Measurements from ENCODE around the gene GPNMB. TPM values are rescaled to one million over a fixed set of nuclear protein-coding genes. Genes with fewer than 3 reads are reported as not detected.
"Not testable (repeated sequence)": the region's sequence is repeated elsewhere in the genome, so short reads cannot be mapped to it uniquely, and the experiment has no call there.

The GPNMB gene
- total RNA-seq (ENCODE audit: insufficient read depth, low replicate concordance): 77.5 TPM

GRCh38 chr7:23246555-23246954 is at the start of gene GPNMB:
TSS of gene GPNMB (plus strand) at chr7:23246775. CDS start at chr7:23246858, 83 bp downstream.
- peak; percentile 93 for DNase-seq (ENCODE audit: low spot score)

GRCh38 chr7:23197745-23198144 is 48.8 kb upstream of the GPNMB start:
- DNase-seq (ENCODE audit: low spot score): not testable (repeated sequence)

DNA sequence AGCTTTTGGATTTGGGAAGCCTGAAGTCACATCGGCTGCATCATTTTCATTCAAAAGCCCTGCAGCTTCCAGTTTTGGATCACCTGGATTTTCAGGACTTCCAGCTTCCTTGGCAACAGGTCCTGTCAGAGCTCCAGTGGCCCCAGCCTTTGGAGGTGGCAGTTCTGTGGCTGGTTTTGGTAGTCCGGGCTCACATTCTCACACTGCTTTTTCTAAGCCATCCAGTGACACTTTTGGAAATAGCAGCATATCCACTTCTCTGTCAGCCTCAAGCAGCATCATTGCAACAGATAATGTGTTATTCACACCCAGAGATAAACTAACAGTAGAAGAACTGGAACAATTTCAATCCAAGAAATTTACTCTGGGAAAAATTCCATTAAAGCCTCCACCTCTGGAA is 46.2 kb upstream of the GPNMB start:
- no peak for DNase-seq (ENCODE audit: low spot score)

DNA sequence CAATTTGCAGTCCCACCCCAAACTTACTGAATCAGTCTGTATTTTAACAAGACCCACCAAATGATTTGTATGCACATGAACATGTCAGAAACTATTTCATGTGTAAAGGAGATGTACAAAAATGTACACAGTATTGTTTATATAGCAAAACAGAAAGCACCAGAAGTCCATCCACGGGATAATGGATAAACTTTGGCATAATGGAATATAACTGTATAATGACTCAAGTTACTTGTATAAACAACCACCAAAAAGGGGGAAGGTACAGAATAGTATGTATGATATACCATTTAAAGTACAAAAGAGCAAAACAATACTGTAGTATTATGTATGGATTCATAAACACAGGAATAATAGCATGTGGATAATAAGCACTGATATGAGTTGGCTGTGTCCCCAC is 42.3 kb upstream of the GPNMB start:
- no peak for DNase-seq (ENCODE audit: low spot score)

- DNase-seq (ENCODE audit: low spot score): no peak
These were observed 41.0 kb upstream of the GPNMB start for GRCh38 chr7:23205577-23205908.

- DNase-seq (ENCODE audit: low spot score): peak; percentile 62
These were observed 40.4 kb upstream of the GPNMB start for GRCh38 chr7:23205909-23206767.

GRCh38 chr7:23207021-23207420 is 39.6 kb upstream of the GPNMB start:
- peak; percentile 30 for DNase-seq (ENCODE audit: low spot score)

- DNase-seq (ENCODE audit: low spot score): no peak
These were observed 38.7 kb upstream of the GPNMB start for GRCh38 chr7:23207884-23208283.

- no peak for DNase-seq (ENCODE audit: low spot score)
These were observed 38.3 kb upstream of the GPNMB start for GRCh38 chr7:23208316-23208715.

GRCh38 chr7:23210506-23210905 is 36.1 kb upstream of the GPNMB start:
- DNase-seq (ENCODE audit: low spot score): no peak

DNA sequence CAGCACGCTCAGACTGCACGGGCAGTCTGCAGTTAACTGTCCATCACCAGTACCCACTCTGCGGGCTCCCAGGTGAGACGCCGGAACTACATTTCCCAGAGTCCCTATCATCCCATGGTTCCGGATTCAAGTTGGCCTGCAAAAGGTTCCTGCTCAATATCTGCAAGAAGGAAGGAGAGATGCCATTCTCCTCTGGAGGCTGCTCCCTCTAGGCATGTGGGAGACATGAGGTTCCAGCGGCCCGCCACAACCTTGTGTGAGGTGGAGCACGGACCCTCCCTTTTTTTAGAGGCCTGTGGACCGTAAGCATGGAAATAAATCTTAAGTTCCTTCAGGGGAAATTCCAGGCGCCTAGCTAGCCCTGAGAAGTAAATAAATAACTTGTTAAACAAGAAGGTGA is 35.0 kb upstream of the GPNMB start:
- peak; percentile 29 for DNase-seq (ENCODE audit: low spot score)

- DNase-seq (ENCODE audit: low spot score): no peak
These were observed 34.2 kb upstream of the GPNMB start for GRCh38 chr7:23212395-23212794.

GRCh38 chr7:23212841-23213240 is 33.7 kb upstream of the GPNMB start:
- DNase-seq (ENCODE audit: low spot score): no peak

DNA sequence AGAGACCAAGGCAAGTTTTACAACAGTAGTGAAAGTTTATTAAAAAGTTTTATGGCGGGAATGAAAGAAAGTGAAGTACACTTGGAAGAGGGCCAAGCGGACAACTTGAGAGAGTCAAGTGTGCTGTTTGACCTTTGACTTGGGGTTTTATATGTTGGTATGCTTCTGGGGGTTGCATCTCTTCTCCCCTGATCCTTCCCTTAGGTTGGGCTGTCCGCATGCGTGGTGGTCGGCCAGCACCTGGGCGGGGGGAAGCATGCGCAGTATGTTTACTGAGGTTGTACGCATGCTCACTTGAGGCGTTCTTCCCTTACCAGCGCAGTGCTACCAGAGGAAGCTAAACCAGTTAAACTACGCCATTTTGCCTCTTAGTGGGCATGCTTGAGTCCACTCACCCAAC is 32.8 kb upstream of the GPNMB start:
- no peak for DNase-seq (ENCODE audit: low spot score)

GRCh38 chr7:23214423-23214822 is 32.2 kb upstream of the GPNMB start:
- no peak for DNase-seq (ENCODE audit: low spot score)

DNA sequence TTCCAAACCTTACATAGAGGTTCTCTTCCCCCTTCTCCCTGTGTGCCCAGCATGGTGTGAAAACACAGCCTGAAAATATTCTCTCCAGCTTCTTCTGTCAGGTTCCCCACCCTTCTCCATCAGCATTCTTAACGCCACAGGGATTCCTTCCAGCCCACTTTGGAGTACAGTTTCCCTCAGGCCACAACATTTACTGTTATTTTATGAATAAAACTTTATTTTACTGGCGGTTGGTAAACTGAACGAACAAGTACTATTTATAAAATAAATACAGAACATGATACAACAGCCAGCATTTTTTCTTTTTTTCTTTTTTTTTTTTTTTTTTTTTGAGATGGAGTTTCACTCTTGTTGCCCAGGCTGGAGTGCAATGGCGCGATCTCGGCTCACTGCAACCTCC is 31.6 kb upstream of the GPNMB start:
- DNase-seq (ENCODE audit: low spot score): no peak

GRCh38 chr7:23216021-23216420 is 30.6 kb upstream of the GPNMB start:
- peak; percentile 32 for DNase-seq (ENCODE audit: low spot score)

- DNase-seq (ENCODE audit: low spot score): no peak
These were observed 28.4 kb upstream of the GPNMB start for GRCh38 chr7:23218196-23218595.

- peak; percentile 38 for DNase-seq (ENCODE audit: low spot score)
These were observed 25.8 kb upstream of the GPNMB start for GRCh38 chr7:23220690-23221305.

- no peak for DNase-seq (ENCODE audit: low spot score)
These were observed 24.0 kb upstream of the GPNMB start for GRCh38 chr7:23222439-23223030.

DNA sequence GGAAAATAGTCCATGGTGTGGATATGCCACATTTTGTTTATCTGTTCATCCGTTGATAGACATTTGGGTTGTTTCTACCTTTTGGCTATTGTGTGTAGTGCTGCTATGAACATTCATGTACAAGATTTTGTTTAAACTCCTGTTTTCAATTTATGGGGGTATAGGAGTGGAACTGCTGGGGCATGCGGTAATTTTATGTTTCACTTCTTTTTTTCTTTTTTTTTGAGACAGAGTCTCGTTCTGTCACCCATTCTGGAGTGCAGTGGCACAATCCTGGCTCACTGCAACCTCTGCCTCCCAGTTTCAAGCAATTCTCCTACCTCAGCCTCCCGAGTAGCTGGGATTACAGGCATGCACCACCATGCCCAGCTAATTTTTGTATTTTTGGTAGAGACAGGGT is 22.2 kb upstream of the GPNMB start:
- DNase-seq (ENCODE audit: low spot score): not testable (repeated sequence)

DNA sequence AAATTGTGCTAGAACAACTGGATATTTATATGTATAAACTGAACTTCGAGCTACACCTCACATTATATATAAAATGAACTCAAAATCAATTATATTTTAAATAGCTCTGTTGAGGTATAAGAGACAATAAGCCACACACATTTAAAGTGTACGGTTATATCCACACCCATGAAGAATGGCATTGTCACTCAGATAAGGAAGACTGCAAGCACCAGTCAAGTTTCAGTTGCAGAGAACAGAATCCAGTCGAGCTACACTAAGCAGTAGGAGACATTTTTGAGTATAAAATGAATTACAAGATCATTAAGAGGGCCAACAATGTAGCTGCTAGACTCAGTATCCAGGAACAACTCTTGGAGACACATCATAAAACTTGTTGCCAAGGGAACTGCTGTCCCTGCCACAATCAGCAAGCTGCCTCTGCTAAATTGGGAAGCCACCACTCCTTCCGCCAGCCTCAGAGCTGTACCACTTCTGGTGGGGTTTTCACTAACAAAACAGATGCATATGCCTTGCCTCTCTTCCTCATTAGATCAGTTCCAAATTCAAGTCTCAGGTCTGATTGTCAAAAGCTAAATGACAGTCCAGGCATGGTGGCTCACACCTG is 19.6 kb upstream of the GPNMB start:
- no peak for DNase-seq (ENCODE audit: low spot score)
